Hematopoietic multipotent progenitor cell treated with erythropoietin and hydrocortisone succinate and interleukin-3 and kit ligand, for 17 days (in vitro differentiated cells): ENCODE data around the gene PALM3.
A peak's percentile ranks its signal among the peaks of the same experiment; 100 is the strongest.

Experiments used
- DNase-seq: peaks from one replicate; pipeline ENCODE4 v3.0.0-alpha.2; 2015; ENCODE audit warnings: low spot score

The PALM3 gene

GRCh38 chr19:14089412-14089661 is 27.5 kb upstream of the PALM3 start:
- no peak for DNase-seq

GRCh38 chr19:14088634-14089411 is 26.9 kb upstream of the PALM3 start:
- no peak for DNase-seq

- DNase-seq, result no peak
Observed at GRCh38 chr19:14086098-14086497, 24.2 kb upstream of the PALM3 start.

GRCh38 chr19:14085309-14085995 is 23.6 kb upstream of the PALM3 start, which contains the start of gene C19orf67:
C19orf67 (minus strand) TSS chr19:14085783; CDS start chr19:14085627, 156 bp downstream.
- DNase-seq, result no peak

- DNase-seq, result no peak
Observed at GRCh38 chr19:14082675-14082960, 20.7 kb upstream of the PALM3 start.

GRCh38 chr19:14081797-14082674 is 20.2 kb upstream of the PALM3 start:
- no peak for DNase-seq

GRCh38 chr19:14080887-14081796 is 19.3 kb upstream of the PALM3 start:
- peak; percentile 100 for DNase-seq

GRCh38 chr19:14078411-14078810 is 16.5 kb upstream of the PALM3 start:
- DNase-seq, result no peak

GRCh38 chr19:14073925-14074838 is 12.3 kb upstream of the PALM3 start:
- peak; percentile 39 for DNase-seq

- peak; percentile 78 for DNase-seq
Observed at GRCh38 chr19:14073261-14073924, 11.5 kb upstream of the PALM3 start.

- peak; percentile 56 for DNase-seq
Observed at GRCh38 chr19:14072535-14073260, 10.8 kb upstream of the PALM3 start, which contains the start of gene MISP3. MISP3 (plus strand) TSS chr19:14072786; CDS start chr19:14073310, 524 bp downstream.

- DNase-seq, result no peak
Observed at GRCh38 chr19:14070268-14071050, 8.6 kb upstream of the PALM3 start.

- DNase-seq, result no peak
Observed at GRCh38 chr19:14066134-14066533, 4.3 kb upstream of the PALM3 start.

- no peak for DNase-seq
Observed at GRCh38 chr19:14063105-14063504, 1.2 kb upstream of the PALM3 start.

GRCh38 chr19:14062558-14062855 is 631 bp upstream of the PALM3 start:
- no peak for DNase-seq

- DNase-seq, result no peak
Observed at GRCh38 chr19:14061081-14061749, 661 bp downstream of the PALM3 start.

- DNase-seq, result peak; percentile 19
Observed at GRCh38 chr19:14059652-14060155, 2.2 kb downstream of the PALM3 start.

GRCh38 chr19:14059093-14059480 is 2.8 kb downstream of the PALM3 start:
- DNase-seq, result no peak
